Spleen (tissue), 7 donors: ENCODE results near the gene GAB2.

Experiments used
- POLR2A ChIP-seq, 3 donors: fragments of 450-650 bp; IDR thresholded peaks; one replicate each; pipeline ENCODE4 v1.5.1; 2017; ENCODE audit warnings: antibody characterized with exemption in 3 of 3, mild to moderate bottlenecking in 1 of 3
- POLR2AphosphoS5 ChIP-seq, 3 donors: sonication (generic); formaldehyde crosslinking; IDR thresholded peaks; one replicate each; pipeline ENCODE4 v1.5.1; 2017; ENCODE audit warnings: antibody characterized with exemption in 3 of 3
- TF ChIP-seq, protein P1 (sequence below), 11 experiments: fragments of 200-600 bp in 7 of 11; fragments of 450-650 bp in 4 of 11; sonication (generic) in 4 of 11; IDR thresholded peaks in 8 of 11; conservative IDR thresholded peaks in 3 of 11; 1 replicate in 7 of 11; 2 replicates in 4 of 11; pipeline versions ENCODE4 v1.4.0 to v1.8.0; 2016 to 2021; ENCODE audit warnings: antibody characterized with exemption in 11 of 11, inconsistent platforms in 4 of 11, mild to moderate bottlenecking in 1 of 11
- donor health status: DM: no; HTN: no; CAD: no; lungs with moderate emphysema.
- donor health status: DM: no; HTN: no; CAD: no.
- donor health status: DM: no; HTN: no; CAD: no.

DNA sequence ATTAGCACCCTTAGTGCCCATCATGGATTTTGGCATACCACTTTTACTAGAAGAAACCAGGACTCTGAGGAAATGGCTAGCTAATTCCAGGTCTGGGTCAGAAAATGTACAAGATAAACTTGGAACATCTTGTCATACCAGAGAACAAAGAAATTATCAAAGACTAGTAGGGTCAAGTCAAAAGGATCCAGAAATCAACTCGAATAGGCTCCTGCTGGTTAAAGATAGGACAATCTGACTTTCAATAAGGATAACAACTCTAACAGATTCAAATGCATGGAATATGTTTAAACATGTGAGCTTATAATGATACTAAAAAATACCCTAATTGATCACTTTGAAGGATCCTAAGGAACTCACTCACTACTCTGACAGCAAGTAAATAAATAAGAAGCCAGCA lies 18.9 kb downstream of the GAB2 start:
- TF ChIP-seq, protein P1, sequence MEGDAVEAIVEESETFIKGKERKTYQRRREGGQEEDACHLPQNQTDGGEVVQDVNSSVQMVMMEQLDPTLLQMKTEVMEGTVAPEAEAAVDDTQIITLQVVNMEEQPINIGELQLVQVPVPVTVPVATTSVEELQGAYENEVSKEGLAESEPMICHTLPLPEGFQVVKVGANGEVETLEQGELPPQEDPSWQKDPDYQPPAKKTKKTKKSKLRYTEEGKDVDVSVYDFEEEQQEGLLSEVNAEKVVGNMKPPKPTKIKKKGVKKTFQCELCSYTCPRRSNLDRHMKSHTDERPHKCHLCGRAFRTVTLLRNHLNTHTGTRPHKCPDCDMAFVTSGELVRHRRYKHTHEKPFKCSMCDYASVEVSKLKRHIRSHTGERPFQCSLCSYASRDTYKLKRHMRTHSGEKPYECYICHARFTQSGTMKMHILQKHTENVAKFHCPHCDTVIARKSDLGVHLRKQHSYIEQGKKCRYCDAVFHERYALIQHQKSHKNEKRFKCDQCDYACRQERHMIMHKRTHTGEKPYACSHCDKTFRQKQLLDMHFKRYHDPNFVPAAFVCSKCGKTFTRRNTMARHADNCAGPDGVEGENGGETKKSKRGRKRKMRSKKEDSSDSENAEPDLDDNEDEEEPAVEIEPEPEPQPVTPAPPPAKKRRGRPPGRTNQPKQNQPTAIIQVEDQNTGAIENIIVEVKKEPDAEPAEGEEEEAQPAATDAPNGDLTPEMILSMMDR (IDR thresholded peaks at IDR 0.05 in 8 of 11, conservative IDR thresholded peaks at IDR 0.05 in 3 of 11), result no peak
- no peak for TF ChIP-seq POLR2A (IDR thresholded peaks at IDR 0.05)
- no peak for TF ChIP-seq POLR2AphosphoS5 (IDR thresholded peaks at IDR 0.05)
